Measurements from ENCODE around the gene COL24A1. TPM values are rescaled to one million over a fixed set of nuclear protein-coding genes. Genes with fewer than 3 reads are reported as not detected.

The COL24A1 gene
- polyA plus RNA-seq, 1 donor (not counting 4 experiments of a cell fraction or from before 2014, with no cell fraction given): not detected

DNA sequence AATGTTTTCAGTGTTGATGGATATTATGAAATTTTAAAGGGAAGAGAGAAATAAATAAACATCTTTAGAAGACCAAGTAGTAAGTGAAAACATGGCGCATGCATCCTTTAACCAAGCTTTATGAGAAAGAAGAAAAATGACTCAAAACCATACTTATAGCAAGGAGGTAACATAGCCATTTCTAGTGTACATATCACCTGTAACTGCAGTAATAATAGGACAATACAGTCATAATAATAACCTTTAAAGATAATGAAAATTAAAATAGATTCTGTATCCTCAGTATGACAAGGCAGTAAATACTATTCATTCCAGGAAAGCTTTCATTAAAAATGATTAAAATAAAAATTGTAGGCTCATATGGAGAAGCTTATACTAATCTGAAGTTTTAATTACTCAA is 141.2 kb downstream of the COL24A1 start:
- no peaks in the 10 kb centered on the region for H3K79me2 ChIP-seq (ENCODE audit: control insufficient read depth, insufficient read depth, low read length)
- no peaks in the 10 kb centered on the region for H3K36me3 ChIP-seq (ENCODE audit: control insufficient read depth in 2 of 2, extremely low read depth in 1 of 2, insufficient read depth in 2 of 2, low read length in 2 of 2)
- no peaks in the 10 kb centered on the region for H4K20me1 ChIP-seq (ENCODE audit: control insufficient read depth, extremely low read depth, insufficient read depth, low read length)
- no peaks in the 10 kb centered on the region for H3K4me1 ChIP-seq (ENCODE audit: control insufficient read depth, extremely low read depth, insufficient read depth, low read length)
- no peak overlapping the region for H2AFZ ChIP-seq (ENCODE audit: control insufficient read depth, low read length)
- no peak overlapping the region for H3K4me2 ChIP-seq (ENCODE audit: control insufficient read depth, extremely low read depth, insufficient read depth, low read depth, low read length)
- no peak for TF ChIP-seq EZH2 (IDR thresholded peaks at IDR 0.05; ENCODE audit: low read length)
- TF ChIP-seq, protein P1, sequence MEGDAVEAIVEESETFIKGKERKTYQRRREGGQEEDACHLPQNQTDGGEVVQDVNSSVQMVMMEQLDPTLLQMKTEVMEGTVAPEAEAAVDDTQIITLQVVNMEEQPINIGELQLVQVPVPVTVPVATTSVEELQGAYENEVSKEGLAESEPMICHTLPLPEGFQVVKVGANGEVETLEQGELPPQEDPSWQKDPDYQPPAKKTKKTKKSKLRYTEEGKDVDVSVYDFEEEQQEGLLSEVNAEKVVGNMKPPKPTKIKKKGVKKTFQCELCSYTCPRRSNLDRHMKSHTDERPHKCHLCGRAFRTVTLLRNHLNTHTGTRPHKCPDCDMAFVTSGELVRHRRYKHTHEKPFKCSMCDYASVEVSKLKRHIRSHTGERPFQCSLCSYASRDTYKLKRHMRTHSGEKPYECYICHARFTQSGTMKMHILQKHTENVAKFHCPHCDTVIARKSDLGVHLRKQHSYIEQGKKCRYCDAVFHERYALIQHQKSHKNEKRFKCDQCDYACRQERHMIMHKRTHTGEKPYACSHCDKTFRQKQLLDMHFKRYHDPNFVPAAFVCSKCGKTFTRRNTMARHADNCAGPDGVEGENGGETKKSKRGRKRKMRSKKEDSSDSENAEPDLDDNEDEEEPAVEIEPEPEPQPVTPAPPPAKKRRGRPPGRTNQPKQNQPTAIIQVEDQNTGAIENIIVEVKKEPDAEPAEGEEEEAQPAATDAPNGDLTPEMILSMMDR (optimal IDR thresholded peaks at IDR 0.05 in 1 of 3, IDR thresholded peaks at IDR 0.05 in 1 of 3, conservative IDR thresholded peaks at IDR 0.05 in 1 of 3; ENCODE audit: extremely low read depth in 1 of 3, insufficient read depth in 2 of 3, low read length in 3 of 3): no peak
- no peaks in the 10 kb centered on the region for H3K27me3 ChIP-seq (ENCODE audit: control insufficient read depth, extremely low read depth, insufficient read depth, low read length)
- H3K9me1 ChIP-seq (ENCODE audit: control insufficient read depth, extremely low read depth, insufficient read depth, low read length): no peaks in the 10 kb centered on the region
- no peak overlapping the region for H3K27ac ChIP-seq (ENCODE audit: control insufficient read depth, insufficient read depth, low read length)
- no peak overlapping the region for H3K9ac ChIP-seq (ENCODE audit: control insufficient read depth, extremely low read depth, insufficient read depth, low read length)
- FAIRE-seq: no peak
- no peaks in the 10 kb centered on the region for H3K9me3 ChIP-seq (ENCODE audit: control insufficient read depth, low read depth, low read length)
- no peak for DNase-seq (ENCODE audit: low read depth, low spot score)
- no peak overlapping the region for H3K4me3 ChIP-seq (ENCODE audit: control insufficient read depth in 2 of 3, extremely low read depth in 1 of 3, insufficient read depth in 2 of 3, low read depth in 1 of 3, low read length in 3 of 3)
- dilution Hi-C loops (cut with MboI; ENCODE audit: extremely low pct_ligation_motif_present, low sequenced_read_pairs): no loop called here

DNA sequence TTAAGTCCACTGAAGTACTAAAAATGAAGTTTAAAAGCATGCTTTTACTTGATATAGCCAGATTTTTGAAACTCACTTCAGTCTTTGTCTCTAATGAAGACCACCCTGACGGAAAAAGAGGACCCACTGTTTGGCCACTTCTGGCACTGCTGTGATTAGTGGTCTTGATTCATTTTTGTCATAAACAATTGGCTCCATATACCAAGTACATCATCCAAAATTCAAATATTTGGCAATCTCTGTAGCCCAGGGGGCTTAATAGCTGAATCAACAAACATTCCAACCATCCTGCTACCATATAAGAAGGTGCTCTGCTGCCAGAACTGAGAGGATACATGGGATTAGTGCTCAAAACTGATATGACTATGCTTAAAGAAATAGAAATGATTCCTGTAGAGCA is 156.0 kb downstream of the COL24A1 start:
- H4K20me1 ChIP-seq (ENCODE audit: control insufficient read depth, extremely low read depth, insufficient read depth, low read length): no peaks in the 10 kb centered on the region
- H3K9me3 ChIP-seq (ENCODE audit: control insufficient read depth, low read depth, low read length): no peaks in the 10 kb centered on the region
- H3K9me1 ChIP-seq (ENCODE audit: control insufficient read depth, extremely low read depth, insufficient read depth, low read length): no peaks in the 10 kb centered on the region
- no peaks in the 10 kb centered on the region for H3K27me3 ChIP-seq (ENCODE audit: control insufficient read depth, extremely low read depth, insufficient read depth, low read length)
- H3K36me3 ChIP-seq (ENCODE audit: control insufficient read depth in 2 of 2, extremely low read depth in 1 of 2, insufficient read depth in 2 of 2, low read length in 2 of 2): no peaks in the 10 kb centered on the region
- FAIRE-seq (no peak), DNase-seq (ENCODE audit: low read depth, low spot score) (no peak)
- H2AFZ ChIP-seq (ENCODE audit: control insufficient read depth, low read length): no peak overlapping the region
- H3K9ac ChIP-seq (ENCODE audit: control insufficient read depth, extremely low read depth, insufficient read depth, low read length): no peak overlapping the region
- no peak overlapping the region for H3K27ac ChIP-seq (ENCODE audit: control insufficient read depth, insufficient read depth, low read length)
- dilution Hi-C loops (cut with MboI; ENCODE audit: extremely low pct_ligation_motif_present, low sequenced_read_pairs): no loop called here
- no peak overlapping the region for H3K4me2 ChIP-seq (ENCODE audit: control insufficient read depth, extremely low read depth, insufficient read depth, low read depth, low read length)
- H3K79me2 ChIP-seq (ENCODE audit: control insufficient read depth, insufficient read depth, low read length): no peaks in the 10 kb centered on the region
- TF ChIP-seq EZH2 (IDR thresholded peaks at IDR 0.05; ENCODE audit: low read length): no peak
- TF ChIP-seq, protein P1 (optimal IDR thresholded peaks at IDR 0.05 in 1 of 3, IDR thresholded peaks at IDR 0.05 in 1 of 3, conservative IDR thresholded peaks at IDR 0.05 in 1 of 3; ENCODE audit: extremely low read depth in 1 of 3, insufficient read depth in 2 of 3, low read length in 3 of 3): no peak
- no peaks in the 10 kb centered on the region for H3K4me1 ChIP-seq (ENCODE audit: control insufficient read depth, extremely low read depth, insufficient read depth, low read length)
- no peak overlapping the region for H3K4me3 ChIP-seq (ENCODE audit: control insufficient read depth in 2 of 3, extremely low read depth in 1 of 3, insufficient read depth in 2 of 3, low read depth in 1 of 3, low read length in 3 of 3)

Data from keratinocyte (primary cell).